IPS DF 6.9 (cell line): Measurements from ENCODE around the gene ASAP2.

Experiments
- DNase-seq: peaks from one replicate; pipeline ENCODE4 v3.0.0-alpha.2; 2013; ENCODE audit warnings: low read depth, low spot score
- H3K27ac ChIP-seq: one replicate; pipeline ENCODE4 v1.5.1; 2013; ENCODE audit warnings: low read length, control low read depth
- H3K27me3 ChIP-seq: 2 replicates; pipeline ENCODE4 v1.6.1; 2013; ENCODE audit warnings: mild to moderate bottlenecking, low read length; ENCODE audit not compliant: control insufficient read depth, insufficient read depth
- H3K36me3 ChIP-seq: 2 replicates; pipeline ENCODE4 v1.6.1; 2013; ENCODE audit warnings: low read length; ENCODE audit not compliant: control insufficient read depth, insufficient read depth
- H3K4me1 ChIP-seq: 2 replicates; pipeline ENCODE4 v1.6.1; 2013; ENCODE audit warnings: low read length; ENCODE audit not compliant: control insufficient read depth, insufficient read depth
- H3K4me3 ChIP-seq: 2 replicates; pipeline ENCODE4 v1.5.1; 2013; ENCODE audit warnings: mild to moderate bottlenecking, low read length
- H3K9me3 ChIP-seq: 2 replicates; pipeline ENCODE4 v1.6.1; 2013; ENCODE audit warnings: low read length, inconsistent platforms; ENCODE audit not compliant: control insufficient read depth, insufficient read depth
- WGBS: extraction: QIAGEN DNeasy Blood & Tissue Kit; methylation state at CpG from one replicate; pipeline ENCODE4 v1.1.7; 2013; ENCODE audit warnings: mixed read lengths, missing lambda C conversion rate; ENCODE audit not compliant: insufficient read length, insufficient coverage; 5-methylcytosine and 5-hydroxymethylcytosine counted together

The ASAP2 gene

DNA sequence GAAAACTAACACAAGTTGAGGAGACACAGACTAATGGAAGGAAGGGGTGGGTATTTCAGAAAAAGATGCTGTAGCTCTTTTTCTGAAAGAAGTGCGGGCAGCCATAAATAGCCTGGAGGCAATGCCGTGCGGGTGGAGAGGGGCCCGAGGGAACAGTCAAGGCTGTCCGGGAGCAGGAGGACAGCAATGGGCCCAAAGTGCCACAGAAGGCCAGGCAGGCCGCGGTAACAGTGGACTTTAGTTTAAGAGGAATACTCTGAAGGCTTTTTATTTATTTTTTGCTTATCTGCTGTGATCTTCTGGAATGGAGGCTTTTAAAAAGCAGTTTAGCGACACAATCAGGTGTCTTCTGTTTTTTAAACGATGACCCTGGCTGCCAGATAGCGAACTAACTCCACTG, 213.9 kb downstream of the ASAP2 start:
- no CpG with 5 or more reads among the region's 10 CpGs for WGBS
- DNase-seq, result no peak
- Histone ChIP-seq H3K9me3 (no peaks in the 10 kb centered on the region), H3K27ac (no peak overlapping the region), H3K4me3 (no peak overlapping the region), H3K4me1 (peaks cover 2% of the 10 kb centered on the region; the same call in 1 of the 2 replicates), H3K36me3 (no peaks in the 10 kb centered on the region; the same call in 1 of the 2 replicates), H3K27me3 (no peaks in the 10 kb centered on the region)

DNA sequence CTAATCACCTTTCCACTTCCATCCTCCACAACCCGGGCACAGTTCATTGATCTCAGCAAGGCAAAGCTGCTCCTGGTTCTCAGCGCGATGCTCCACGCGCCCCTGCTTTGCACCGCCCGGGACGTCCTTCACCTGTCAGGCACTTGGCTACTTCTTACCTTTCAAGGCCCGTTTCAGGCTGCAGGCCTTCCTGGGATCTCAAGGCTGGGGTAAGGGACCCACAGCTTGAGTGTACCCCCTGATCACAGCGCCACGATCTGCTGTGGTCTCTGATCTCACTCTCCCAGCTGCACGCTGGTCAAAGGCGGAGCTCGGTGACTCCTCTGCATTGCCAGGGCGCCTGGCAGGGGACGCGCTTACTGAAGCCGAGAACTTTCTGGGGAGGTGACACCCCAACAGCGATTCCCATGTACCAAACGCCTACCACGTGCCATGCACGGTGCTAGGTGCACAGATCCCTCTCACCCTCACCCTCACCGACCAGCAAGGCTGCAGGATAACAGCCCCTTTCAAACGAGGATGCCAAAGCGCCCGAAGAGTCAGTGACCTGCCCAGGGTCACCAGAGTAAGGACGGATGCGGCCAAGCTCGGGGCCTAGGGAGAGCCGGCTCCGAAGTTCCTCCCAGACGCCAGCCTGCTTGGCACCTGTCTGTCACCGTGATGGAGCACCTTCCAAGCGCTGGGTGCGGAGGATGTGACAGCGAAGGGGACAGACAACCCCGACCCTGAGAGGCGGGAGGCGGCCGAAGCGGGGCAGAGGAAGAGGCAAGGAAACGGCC, 215.9 kb downstream of the ASAP2 start:
- no peaks in the 10 kb centered on the region for H3K27me3 ChIP-seq
- H3K4me1 ChIP-seq, result peaks cover 2% of the 10 kb centered on the region; the same call in 1 of the 2 replicates
- DNase-seq, result no peak
- no peak overlapping the region for H3K27ac ChIP-seq
- H3K4me3 ChIP-seq, result peak overlapping the region; percentile 63
- WGBS, result no CpG with 5 or more reads among the region's 42 CpGs
- no peaks in the 10 kb centered on the region for H3K36me3 ChIP-seq
- H3K9me3 ChIP-seq, result no peaks in the 10 kb centered on the region

DNA sequence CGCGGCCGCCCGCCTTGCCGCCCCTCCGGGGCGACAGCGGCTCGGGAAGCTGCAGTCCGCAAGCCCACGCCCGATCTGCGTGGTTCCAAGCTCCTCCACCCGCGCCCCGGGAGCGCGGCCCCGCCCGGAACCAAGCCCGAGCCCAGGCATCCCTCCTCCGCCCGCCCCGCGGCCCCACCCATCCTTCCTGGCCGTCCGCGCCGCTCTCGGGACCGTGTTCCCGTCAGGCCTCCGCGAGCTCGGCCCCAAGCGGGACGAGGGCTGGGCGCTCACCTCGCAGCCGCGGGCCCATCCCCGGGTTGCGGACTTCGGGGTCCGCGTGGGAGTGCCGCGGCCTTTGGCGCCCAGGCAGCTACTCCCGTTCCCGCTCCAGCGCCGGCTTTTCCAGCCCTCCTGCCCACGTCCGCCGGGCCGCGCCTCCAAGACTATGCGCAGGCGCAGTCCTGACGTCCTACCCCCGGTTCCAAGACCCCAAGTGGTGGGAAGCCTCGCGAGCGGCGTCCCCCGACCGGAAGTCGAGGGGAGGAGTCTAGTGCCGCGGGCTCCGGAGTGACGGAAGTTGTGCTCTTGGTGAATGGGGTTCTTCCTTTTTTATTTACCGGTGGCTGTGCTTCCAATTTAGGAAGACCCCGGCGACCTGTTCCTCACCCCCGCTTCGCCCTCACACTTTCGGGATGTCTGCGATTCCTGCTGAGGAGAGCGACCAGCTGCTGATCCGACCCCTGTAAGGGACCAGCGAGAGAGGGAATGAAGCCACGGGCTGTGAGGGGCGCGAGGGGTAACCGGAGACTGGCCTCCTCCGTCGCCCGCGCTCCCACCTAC, 216.7 kb downstream of the ASAP2 start, which contains the start of the genes CPSF3 and ITGB1BP1:
CPSF3 (plus strand) TSS at position 555 of the 822 bp plus-strand sequence; CDS start at position 675, 120 bp downstream.
ITGB1BP1 (minus strand) TSS at position 429 of the 822 bp plus-strand sequence. CDS start 4,831 bp downstream, outside the sequence.
- Histone ChIP-seq H3K4me1 (peaks cover 2% of the 10 kb centered on the region; the same call in 1 of the 2 replicates), H3K27ac (no peak within 1 kb of the TSS), H3K27me3 (no peaks in the 10 kb centered on the region), H3K9me3 (no peaks in the 10 kb centered on the region), H3K36me3 (no peaks in the 10 kb centered on the region), H3K4me3 (peak within 1 kb of the TSS; percentile 63)
- peak; percentile 95 for DNase-seq
- no CpG with 5 or more reads among the region's 91 CpGs for WGBS

DNA sequence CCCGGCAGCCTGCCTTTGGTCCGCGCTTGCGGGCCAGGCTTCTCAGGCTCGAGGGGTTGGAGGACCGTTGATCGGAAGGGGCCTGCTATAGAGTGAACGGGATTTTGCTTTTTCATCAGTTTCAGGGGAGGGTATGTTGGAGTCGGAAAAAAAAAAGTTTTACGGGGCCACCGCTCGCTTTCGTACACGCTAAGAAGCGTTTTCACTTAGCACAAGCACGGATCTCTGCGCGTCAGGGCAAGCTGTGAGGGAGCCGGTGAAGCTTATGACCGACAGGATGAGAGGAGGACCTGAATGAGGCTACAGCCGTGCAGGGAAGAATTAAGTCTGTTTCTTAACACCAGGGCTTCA, 217.3 kb downstream of the ASAP2 start:
- Histone ChIP-seq H3K4me1 (peaks cover 2% of the 10 kb centered on the region; the same call in 1 of the 2 replicates), H3K4me3 (peak overlapping the region; percentile 63), H3K27ac (no peak overlapping the region), H3K9me3 (no peaks in the 10 kb centered on the region), H3K27me3 (no peaks in the 10 kb centered on the region), H3K36me3 (peaks cover under 1% of the 10 kb centered on the region; the same call in 1 of the 2 replicates)
- no peak for DNase-seq
- no CpG with 5 or more reads among the region's 21 CpGs for WGBS

DNA sequence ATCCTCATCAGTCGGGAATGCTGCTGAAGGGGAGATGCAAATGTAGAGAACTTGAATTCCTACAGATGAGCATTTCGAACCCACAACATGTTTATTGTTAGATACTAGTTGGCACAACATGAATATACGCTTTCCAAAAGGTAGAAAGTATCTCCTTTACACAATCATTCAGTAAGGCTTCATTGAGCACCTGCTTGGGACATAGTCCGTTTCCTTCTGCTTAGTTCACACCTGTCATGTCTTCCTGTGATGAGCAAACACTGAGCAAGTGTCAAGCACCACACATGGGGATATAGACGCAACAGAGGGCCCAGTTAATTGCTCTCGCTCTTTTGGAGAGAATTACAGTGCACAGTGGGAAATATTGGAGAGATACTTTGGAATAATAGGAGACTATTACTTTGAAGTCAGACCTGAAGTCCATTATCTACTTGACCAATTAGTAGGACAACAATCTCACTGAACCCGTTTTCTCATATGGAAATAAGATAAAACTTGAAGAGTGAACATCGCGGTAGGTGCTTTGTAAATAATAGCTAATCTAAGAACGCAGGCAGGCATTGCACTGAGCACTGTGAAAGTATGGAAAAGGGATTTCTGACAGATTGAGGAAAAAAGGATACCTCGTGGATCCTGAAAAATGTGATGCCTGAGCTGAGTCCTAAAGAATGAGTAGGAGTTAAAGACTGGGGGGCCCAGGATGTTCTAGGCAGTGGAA, 218.0 kb downstream of the ASAP2 start:
- H3K27ac ChIP-seq, result no peak overlapping the region

DNA sequence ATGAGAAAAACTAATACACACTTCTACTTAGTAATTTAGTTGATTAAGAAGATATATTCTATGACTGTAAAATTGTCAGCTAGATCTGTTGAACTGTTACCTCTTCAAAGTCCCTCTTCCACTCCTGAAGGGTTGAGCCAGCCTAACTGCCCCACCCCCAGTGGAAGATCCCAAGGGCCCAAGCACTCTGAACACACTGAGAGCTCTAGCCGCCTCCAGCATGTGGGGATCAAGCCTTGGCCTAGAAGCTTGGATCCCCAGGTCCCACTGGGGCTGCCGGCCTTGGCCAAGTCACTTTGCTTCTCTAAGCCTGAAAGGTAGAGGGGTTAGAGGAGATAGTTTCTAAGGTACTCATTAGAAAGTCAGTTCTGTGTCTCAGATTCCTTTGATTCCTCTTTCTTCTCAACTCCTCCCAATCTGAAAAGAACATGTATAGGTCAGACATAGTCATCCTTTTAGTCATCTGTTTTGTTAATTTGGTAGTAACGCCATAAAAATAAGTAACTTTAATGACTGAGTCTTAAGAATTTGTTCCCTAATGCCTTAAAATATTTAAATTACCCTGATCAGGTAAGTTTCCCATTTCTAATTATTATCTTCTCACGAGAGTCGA, 222.5 kb downstream of the ASAP2 start:
- Histone ChIP-seq H3K36me3 (peaks cover 10% of the 10 kb centered on the region; the same call in 1 of the 2 replicates), H3K4me3 (no peak overlapping the region), H3K4me1 (no peaks in the 10 kb centered on the region), H3K27ac (no peak overlapping the region), H3K27me3 (no peaks in the 10 kb centered on the region), H3K9me3 (no peaks in the 10 kb centered on the region)
- no peak for DNase-seq
- no CpG with 5 or more reads among the region's 5 CpGs for WGBS

More for the DNA sequence above, 218.0 kb downstream of the ASAP2 start:
- no CpG with 5 or more reads among the region's 11 CpGs for WGBS
- no peak for DNase-seq
- Histone ChIP-seq H3K4me3 (peak overlapping the region; percentile 63; the same call in 1 of the 2 replicates), H3K4me1 (peaks cover 2% of the 10 kb centered on the region; the same call in 1 of the 2 replicates), H3K36me3 (peaks cover 3% of the 10 kb centered on the region; the same call in 1 of the 2 replicates), H3K9me3 (no peaks in the 10 kb centered on the region), H3K27me3 (no peaks in the 10 kb centered on the region)

DNA sequence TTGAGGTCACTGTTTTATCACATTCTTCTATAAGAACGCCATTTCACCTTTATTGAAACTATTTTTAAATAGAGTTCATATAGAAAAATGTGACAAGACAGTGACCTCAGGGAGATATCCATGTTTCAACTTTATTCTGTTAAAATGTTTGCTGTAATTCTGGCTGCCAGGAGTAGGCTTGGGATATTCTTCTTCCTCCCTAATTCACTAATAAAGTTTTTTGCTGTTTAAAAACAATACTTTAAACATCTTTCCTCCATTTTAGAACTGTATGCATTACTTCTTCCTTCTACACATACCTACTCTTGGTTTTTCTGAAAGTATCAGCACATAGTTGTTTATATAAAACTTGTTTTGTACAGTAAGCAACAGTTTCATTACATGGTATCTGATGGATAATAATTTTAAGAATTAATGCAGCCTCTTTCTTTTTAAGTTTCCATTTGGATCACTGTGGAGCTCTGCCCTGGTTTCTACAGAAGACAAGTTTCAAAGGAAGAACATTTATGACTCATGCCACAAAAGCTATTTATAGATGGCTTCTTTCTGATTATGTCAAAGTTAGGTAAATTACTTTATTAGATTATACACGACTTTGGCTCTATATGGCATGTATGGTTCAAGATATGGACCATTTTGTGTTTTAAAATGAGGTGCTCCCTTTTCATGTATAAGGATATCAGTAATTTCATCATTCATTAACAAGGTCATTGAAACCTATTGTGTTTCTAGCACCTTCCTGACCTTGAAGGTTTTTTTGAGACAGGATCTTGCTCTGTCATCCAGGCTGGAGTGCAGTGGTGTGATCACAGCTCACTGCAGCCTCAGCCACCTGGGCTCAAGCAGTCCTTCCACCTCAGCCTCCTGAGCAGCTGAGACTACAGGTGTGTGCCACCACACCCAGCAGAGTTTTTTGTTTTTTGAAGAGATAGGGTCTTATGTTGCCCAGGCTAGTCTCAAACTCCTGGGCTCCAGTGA, 224.0 kb downstream of the ASAP2 start:
- Histone ChIP-seq H3K27ac (no peak overlapping the region), H3K36me3 (peaks cover 10% of the 10 kb centered on the region; the same call in 1 of the 2 replicates), H3K27me3 (no peaks in the 10 kb centered on the region), H3K9me3 (no peaks in the 10 kb centered on the region), H3K4me1 (no peaks in the 10 kb centered on the region), H3K4me3 (no peak overlapping the region)
- no CpG with 5 or more reads among the region's 2 CpGs for WGBS
- no peak for DNase-seq

DNA sequence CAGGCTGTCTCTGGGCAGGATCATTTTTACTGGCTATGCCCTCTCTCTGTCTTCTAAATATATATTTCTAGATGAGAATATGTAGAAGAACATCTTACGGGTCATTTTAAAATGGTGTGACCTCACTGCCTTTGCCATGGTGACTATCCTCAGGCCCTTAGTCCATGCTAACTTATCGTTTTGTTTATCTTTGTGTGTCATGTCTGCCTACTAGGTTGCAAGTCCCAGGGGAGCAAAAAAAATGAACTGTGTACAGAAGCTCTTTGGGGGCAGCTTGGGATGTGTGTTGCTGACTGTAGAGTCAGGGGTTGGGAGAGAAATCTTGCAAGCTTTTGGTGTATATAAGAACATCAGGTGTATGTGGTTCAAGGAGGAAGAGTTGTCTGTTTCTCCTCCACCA, 227.9 kb downstream of the ASAP2 start:
- no CpG with 5 or more reads among the region's 2 CpGs for WGBS
- Histone ChIP-seq H3K9me3 (no peaks in the 10 kb centered on the region), H3K36me3 (peaks cover 9% of the 10 kb centered on the region; the same call in 1 of the 2 replicates)

DNA sequence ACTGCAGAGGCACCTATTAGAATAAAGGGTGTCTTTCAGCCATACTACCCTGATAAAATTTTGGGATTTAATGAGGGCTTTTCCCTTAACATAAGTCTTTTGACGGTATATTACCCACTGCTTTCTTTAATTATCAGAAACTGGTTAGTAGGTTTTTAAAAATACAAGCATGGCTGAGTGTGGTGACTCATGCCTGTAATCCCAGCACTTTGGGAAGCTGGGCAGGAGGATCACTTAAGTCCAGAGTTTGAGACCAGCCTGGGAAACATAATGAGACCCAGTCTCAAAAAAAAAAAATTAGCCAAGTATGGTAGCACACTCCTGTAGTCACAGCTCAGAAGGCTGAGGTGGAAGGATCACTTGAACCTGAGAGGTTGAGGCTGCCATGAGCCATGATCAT, 232.9 kb downstream of the ASAP2 start:
- Histone ChIP-seq H3K36me3 (peaks cover 20% of the 10 kb centered on the region; the same call in 1 of the 2 replicates), H3K27me3 (no peaks in the 10 kb centered on the region), H3K4me3 (no peak overlapping the region), H3K9me3 (no peaks in the 10 kb centered on the region), H3K27ac (no peak overlapping the region), H3K4me1 (no peaks in the 10 kb centered on the region)
- WGBS, result no CpG with 5 or more reads among the region's 1 CpG
- DNase-seq, result no peak

More for the DNA sequence above, 227.9 kb downstream of the ASAP2 start:
- H3K27ac ChIP-seq, result no peak overlapping the region
- no peak overlapping the region for H3K4me3 ChIP-seq
- H3K27me3 ChIP-seq, result no peaks in the 10 kb centered on the region
- no peaks in the 10 kb centered on the region for H3K4me1 ChIP-seq
- DNase-seq, result no peak
